ENCODE results near the gene SLC7A14.

SLC7A14 gene

DNA sequence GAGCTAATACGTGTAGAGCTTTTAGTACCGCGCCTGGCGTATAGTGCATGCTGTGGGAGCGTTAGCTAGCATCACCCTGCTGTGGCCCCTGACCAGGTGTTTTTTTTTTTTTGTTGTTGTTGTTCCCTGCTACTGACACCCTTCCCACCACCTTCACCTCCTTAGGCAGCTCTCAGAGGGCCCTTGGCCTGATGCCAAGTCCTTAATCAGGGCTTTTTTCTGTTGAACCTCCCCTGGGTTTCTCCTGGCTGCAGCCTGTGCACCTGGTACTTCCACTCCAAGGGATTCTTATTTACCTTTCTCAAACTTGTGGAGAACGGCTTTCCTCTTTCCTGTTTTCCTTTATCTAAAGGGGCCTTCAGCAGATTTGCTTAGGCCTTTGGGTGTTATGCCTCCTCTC lies 53.3 kb downstream of the SLC7A14 start:
- DNase-seq, result no peak

GRCh38 chr3:170531657-170532335 lies 54.1 kb downstream of the SLC7A14 start:
- DNase-seq, result no peak

- DNase-seq, result no peak
Observed at GRCh38 chr3:170531054-170531453, 54.8 kb downstream of the SLC7A14 start.

DNA sequence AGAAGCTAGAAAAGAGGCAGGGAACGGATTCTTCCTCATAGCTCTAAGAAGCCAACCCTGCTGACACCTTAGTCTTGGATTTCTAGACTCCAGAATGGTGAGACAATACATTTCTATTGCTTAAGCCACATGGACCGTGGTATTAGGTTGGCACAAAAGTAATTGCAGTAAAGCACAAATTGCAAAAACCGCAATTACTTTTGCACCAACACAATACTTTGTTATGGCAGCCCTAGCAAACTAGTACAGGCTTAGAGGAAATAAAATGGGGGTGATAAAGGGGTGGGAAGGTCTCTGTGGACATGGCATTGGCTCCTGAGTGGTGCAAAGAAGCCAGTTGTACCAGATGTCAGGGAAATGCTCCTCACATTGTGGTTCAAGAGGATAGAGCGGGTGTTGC lies 56.0 kb downstream of the SLC7A14 start:
- DNase-seq, result no peak

- DNase-seq, result no peak
Observed at GRCh38 chr3:170529346-170529745, 56.5 kb downstream of the SLC7A14 start.

DNA sequence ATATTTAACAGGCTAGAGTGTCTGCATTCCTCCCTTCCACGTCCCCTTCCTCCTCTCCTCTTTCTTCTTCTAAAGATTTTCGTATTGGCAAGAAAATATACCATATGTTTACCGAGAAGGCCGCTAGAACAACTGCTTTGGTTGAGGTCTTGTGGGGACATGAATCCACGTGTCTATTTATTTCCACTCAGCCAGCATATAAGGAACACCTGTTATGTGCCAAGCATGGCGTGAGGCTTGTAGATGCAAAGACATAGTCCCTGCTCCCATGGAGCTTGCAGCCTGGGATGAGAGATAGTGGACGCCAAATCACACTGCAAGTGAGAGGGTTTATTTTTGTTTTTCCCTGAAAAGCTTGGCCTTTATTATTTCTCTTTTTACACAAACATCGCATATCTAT lies 57.1 kb downstream of the SLC7A14 start:
- DNase-seq, result no peak

DNA sequence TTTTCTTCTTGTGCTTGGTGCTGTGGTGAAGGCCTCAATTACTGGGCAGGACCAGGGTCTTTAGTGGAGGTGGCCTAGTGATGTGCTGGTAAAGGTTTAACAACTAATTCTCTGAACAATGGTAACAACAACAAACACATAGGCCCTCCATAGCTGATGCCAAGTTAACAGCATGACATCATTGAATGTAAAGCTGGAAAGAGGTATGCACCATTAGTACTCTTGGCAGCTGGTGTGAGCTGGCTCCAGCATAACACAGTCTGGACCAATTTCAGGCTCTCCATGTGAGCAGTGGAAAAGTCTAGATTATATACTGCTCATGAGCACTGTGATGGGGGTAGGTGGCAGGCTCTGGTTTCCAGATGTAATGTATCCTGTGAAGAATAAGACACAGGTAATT lies 61.8 kb downstream of the SLC7A14 start:
- DNase-seq, result peak; percentile 18

GRCh38 chr3:170523248-170523647 lies 62.6 kb downstream of the SLC7A14 start:
- peak; percentile 43 for DNase-seq

DNA sequence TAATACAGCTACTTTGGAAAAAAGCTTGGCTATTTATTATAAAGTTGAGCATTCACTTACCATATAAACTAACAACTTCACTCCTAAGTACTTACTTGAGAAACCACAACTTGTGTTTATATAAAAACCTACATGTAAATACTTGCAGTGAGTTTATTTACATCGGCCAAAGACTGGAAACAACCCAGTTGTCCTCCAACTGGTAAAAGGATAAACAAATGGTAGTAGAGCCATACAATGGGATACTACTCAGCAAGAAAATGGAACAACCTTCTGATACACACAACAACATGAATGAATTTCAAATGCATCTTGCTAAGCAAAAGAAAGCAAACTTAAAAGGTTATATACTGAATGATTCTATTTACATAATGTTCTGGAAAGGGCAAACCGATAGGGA lies 63.7 kb downstream of the SLC7A14 start:
- no peak for DNase-seq

DNA sequence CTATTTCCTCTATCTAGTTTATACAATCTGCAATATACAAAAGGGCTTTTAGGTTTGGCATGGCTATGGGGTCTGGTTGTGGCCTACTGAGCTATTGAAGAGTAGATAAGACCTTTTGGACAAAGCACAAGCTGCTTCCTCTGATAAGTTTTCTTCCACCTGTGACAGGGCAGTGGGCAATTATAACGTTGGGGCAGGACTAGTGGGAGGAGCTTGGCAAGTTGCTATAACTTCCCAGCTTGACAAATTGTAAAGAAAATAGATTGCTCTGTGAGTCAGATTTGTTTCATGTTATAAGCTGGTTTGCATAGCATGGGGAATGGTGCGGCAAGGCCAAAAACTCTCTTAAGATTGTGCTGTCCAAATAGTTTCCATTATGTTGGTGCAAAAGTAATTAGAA lies 64.9 kb downstream of the SLC7A14 start:
- no peak for DNase-seq

GRCh38 chr3:170517242-170517945 lies 68.5 kb downstream of the SLC7A14 start:
- peak; percentile 25 for DNase-seq

GRCh38 chr3:170513642-170514041 lies 72.2 kb downstream of the SLC7A14 start:
- no peak for DNase-seq

- DNase-seq, result no peak
Observed at GRCh38 chr3:170511371-170511770, 74.5 kb downstream of the SLC7A14 start.

- no peak for DNase-seq
Observed at GRCh38 chr3:170508839-170509238, 77.0 kb downstream of the SLC7A14 start.

DNA sequence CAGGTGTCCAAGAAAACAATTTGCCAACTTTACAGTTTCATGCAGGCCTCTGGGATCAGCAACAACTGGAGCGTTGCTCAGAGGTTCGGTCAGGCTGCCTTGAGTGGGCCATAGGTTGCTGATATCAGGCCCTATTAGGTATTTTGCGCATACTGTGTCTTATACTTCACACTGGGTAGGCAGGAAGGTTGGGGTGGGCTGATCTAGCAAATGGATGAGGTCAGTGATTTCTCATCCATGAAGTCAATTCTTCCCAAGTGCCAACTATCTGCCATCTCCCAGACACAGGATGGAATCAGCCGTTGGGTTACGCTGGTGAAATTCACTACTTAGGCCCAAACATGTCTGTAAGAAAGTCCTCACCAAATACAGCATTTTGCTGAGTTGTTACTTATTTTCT lies 77.6 kb downstream of the SLC7A14 start:
- DNase-seq, result no peak

GRCh38 chr3:170507063-170507462 lies 78.8 kb downstream of the SLC7A14 start:
- DNase-seq, result no peak

DNA sequence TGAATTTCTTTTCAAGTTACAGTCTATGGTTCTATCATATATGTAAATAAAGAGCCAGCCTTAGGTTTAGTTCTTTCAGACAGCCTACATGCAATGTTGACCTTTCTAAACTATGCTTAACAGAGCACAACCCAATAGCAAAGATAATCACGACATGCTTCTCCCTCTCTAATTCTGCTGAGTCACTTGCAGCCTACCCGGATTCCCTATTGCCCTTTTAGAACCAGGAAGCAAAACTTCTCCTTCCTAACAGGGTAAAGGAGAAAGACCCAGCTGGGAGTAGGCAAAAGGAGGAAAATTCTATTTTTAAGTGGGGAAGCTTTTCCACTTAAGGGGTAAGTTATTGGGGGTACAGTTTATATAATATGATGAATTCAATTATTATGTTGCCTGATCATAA lies 79.3 kb downstream of the SLC7A14 start:
- peak; percentile 40 for DNase-seq

DNA sequence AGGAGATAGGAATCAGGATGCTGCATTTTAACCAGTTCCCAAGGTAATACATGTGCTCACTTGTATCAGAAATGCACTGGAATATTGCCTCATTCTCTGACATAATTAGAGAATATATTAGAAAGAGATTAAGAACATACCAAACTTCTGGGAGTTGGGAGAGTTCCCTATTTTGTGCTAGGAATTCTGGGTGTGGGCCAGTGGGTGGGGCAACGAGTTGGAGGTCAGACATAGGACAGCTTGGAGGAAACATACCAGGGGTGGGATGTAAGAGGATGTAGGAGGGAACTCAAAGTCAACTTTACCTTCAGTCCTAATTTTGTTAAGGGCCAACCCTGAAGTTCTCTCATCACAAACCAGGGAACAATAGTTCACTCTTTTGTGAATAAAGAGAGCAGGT lies 83.6 kb downstream of the SLC7A14 start:
- peak; percentile 11 for DNase-seq

DNA sequence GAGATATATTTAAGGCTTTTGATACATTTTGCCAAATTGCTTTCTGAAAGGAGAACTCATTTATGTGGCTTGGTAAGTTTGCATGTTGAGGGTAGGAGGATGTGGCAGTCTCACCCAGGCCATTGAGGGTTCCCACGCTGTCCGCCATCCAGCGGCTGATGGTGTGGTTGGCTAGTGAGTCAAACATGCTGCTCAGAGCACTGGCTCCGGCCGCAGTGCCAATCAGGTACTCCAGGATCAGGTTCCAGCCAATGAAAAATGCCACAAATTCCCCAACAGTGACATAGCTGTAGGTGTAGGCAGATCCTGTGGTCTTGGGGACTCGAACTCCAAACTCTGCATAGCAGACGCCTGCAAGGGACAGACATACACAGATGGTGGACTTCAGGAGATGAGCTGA lies 84.9 kb downstream of the SLC7A14 start:
- DNase-seq, result no peak

- no peak for DNase-seq
Observed at GRCh38 chr3:170500462-170500861, 85.4 kb downstream of the SLC7A14 start.

GRCh38 chr3:170499562-170500156 lies 86.2 kb downstream of the SLC7A14 start:
- peak; percentile 65 for DNase-seq

GRCh38 chr3:170497207-170498095 lies 88.4 kb downstream of the SLC7A14 start:
- no peak for DNase-seq

- DNase-seq, result no peak
Observed at GRCh38 chr3:170496868-170497140, 89.1 kb downstream of the SLC7A14 start.

Data from EL (cell line).